HL-60 (cell line): ENCODE results near the gene RSAD1.

Experiments
- GABPA ChIP-seq: IDR thresholded peaks from 2 replicates; pipeline ENCODE4 v1.6.1; 2012; ENCODE audit warnings: low read depth
- POLR2AphosphoS5 ChIP-seq: IDR thresholded peaks from 2 replicates; pipeline ENCODE4 v1.6.1; 2012; ENCODE audit warnings: low read depth
- TF ChIP-seq, protein P1 (sequence below): IDR thresholded peaks from one replicate; pipeline ENCODE4 v1.5.1; 2011; ENCODE audit warnings: low read length, control low read depth, inconsistent platforms; ENCODE audit not compliant: insufficient read depth
- TF ChIP-seq, protein P2 (sequence below): IDR thresholded peaks from 2 replicates; pipeline ENCODE4 v1.6.1; 2012; ENCODE audit warnings: low read depth; ENCODE audit not compliant: insufficient replicate concordance

DNA sequence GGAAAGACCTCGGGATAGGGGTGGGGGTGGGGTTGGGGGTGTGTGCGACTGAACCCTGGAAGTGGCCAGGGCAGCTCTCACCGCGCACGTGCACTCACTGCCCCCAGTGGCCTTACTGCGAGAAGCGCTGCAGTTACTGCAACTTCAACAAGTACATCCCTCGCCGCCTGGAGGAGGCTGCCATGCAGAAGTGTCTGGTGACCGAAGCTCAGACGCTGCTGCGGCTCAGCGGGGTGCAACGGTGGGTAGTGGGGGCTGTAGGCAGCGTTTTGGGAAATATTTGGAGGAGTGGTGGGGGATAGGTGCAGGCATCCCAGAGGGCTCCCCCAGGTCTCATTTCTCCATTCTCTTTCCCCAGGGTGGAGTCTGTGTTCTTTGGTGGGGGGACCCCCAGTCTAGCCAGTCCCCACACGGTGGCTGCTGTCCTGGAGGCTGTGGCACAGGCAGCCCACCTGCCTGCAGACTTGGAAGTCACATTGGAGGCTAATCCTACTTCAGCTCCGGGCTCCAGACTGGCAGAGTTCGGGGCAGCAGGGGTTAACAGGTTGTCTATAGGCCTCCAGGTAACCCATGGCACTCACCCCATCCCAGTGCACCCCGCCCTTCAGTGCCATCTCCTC, 972 bp downstream of the RSAD1 start:
- TF ChIP-seq, protein P1, sequence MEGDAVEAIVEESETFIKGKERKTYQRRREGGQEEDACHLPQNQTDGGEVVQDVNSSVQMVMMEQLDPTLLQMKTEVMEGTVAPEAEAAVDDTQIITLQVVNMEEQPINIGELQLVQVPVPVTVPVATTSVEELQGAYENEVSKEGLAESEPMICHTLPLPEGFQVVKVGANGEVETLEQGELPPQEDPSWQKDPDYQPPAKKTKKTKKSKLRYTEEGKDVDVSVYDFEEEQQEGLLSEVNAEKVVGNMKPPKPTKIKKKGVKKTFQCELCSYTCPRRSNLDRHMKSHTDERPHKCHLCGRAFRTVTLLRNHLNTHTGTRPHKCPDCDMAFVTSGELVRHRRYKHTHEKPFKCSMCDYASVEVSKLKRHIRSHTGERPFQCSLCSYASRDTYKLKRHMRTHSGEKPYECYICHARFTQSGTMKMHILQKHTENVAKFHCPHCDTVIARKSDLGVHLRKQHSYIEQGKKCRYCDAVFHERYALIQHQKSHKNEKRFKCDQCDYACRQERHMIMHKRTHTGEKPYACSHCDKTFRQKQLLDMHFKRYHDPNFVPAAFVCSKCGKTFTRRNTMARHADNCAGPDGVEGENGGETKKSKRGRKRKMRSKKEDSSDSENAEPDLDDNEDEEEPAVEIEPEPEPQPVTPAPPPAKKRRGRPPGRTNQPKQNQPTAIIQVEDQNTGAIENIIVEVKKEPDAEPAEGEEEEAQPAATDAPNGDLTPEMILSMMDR = peak; percentile 69
- TF ChIP-seq, protein P2, sequence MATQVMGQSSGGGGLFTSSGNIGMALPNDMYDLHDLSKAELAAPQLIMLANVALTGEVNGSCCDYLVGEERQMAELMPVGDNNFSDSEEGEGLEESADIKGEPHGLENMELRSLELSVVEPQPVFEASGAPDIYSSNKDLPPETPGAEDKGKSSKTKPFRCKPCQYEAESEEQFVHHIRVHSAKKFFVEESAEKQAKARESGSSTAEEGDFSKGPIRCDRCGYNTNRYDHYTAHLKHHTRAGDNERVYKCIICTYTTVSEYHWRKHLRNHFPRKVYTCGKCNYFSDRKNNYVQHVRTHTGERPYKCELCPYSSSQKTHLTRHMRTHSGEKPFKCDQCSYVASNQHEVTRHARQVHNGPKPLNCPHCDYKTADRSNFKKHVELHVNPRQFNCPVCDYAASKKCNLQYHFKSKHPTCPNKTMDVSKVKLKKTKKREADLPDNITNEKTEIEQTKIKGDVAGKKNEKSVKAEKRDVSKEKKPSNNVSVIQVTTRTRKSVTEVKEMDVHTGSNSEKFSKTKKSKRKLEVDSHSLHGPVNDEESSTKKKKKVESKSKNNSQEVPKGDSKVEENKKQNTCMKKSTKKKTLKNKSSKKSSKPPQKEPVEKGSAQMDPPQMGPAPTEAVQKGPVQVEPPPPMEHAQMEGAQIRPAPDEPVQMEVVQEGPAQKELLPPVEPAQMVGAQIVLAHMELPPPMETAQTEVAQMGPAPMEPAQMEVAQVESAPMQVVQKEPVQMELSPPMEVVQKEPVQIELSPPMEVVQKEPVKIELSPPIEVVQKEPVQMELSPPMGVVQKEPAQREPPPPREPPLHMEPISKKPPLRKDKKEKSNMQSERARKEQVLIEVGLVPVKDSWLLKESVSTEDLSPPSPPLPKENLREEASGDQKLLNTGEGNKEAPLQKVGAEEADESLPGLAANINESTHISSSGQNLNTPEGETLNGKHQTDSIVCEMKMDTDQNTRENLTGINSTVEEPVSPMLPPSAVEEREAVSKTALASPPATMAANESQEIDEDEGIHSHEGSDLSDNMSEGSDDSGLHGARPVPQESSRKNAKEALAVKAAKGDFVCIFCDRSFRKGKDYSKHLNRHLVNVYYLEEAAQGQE = no peak
- TF ChIP-seq POLR2AphosphoS5 = no peak
- TF ChIP-seq GABPA = no peak
